Ureter (tissue), 1 donor: ENCODE measurements around the gene SLC9A3. TPM values are rescaled to one million over a fixed set of nuclear protein-coding genes. Genes with fewer than 3 reads are reported as not detected.
"Not testable (repeated sequence)": the region's sequence is repeated elsewhere in the genome, so short reads cannot be mapped to it uniquely, and the experiment has no call there.

ENCODE experiments used
- DNase-seq: peaks from one replicate; pipeline ENCODE4 v3.0.0-alpha.2; 2020; ENCODE audit warnings: low spot score
- total RNA-seq: library from RNA; stranded (reverse); gene quantifications from one replicate; pipeline ENCODE4 v1.2.4, GENCODE V29; 2023
- donor health status: DM: yes; HTN: yes; CAD: no.

Gene SLC9A3
- total RNA-seq, 1 donor from 2014 or later, result 1.1 TPM

GRCh38 chr5:490116-491106 lies 33.8 kb downstream of the SLC9A3 start:
- no peak for DNase-seq

- no peak for DNase-seq
These were observed 34.6 kb downstream of the SLC9A3 start for GRCh38 chr5:489689-490080.

- no peak for DNase-seq
These were observed 35.2 kb downstream of the SLC9A3 start for GRCh38 chr5:488744-489688.

- no peak for DNase-seq
These were observed 36.0 kb downstream of the SLC9A3 start for GRCh38 chr5:488241-488640.

- DNase-seq, result not testable (repeated sequence)
These were observed 37.7 kb downstream of the SLC9A3 start for GRCh38 chr5:486597-486996.

DNA sequence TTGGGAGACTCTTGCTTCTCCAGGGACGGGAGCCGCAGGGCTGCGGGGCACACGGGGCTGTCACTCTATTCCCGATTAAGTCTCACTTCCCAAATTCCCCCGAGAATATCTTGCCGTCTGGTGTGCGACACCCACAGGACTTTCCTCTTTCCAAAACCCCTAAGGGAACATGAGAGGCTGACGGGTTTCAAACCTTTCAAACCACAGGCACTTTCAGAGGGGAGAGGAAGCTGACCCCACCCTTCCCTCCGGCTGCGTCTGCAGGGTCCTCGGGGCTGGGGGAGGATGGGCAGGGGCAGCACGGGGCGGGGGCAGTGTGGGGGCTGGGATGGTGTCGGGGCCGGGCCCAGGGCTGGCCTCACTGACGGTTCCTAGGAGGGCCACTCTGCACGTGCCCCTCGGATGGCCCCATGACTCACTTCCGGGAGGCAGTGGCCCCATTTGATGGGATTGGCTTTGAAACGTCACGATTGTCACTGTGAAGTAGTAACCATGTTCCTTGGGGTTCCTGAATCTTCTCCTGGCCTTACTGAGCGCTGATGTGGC lies 38.2 kb downstream of the SLC9A3 start:
- no peak for DNase-seq

DNA sequence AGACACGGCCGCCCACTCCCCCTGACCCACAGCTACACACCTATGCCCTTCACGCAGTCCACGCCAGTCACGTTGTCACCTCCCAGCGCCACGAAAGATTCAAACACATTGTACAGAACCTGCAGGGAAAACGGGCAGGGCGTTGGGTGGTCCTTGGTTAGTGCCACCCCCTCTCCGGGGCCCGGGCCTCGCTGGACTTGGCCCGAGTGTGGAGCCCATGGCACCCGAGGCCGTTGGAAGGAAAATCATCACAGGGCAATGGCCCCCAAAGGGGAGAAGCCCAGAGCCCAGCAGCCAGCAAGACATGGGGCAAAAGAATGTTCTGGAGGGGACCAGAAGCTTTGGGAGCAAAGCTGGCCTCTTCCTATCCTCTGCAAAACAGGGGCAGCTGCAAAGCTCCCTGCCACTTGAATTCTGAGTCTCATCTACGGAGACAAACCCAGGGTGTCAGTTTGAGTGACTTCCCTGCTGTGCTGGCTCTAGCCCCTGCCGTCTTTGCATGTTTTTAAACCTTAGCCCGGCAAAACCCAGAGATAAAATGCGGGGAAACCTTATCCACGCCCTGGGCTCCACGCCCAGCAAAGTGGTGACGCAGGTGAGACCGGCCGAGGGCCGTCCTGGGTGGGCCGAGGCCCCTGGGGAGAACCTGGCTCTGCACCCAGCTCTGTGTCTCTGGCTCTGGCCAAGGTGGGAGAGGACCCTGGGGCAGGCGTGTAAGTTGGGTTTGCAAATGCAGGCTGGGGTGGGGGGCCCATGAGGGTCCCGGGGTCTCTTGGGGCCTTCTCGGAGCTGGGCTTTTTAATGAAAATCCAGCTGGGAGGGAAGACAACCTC lies 38.9 kb downstream of the SLC9A3 start:
- no peak for DNase-seq

DNA sequence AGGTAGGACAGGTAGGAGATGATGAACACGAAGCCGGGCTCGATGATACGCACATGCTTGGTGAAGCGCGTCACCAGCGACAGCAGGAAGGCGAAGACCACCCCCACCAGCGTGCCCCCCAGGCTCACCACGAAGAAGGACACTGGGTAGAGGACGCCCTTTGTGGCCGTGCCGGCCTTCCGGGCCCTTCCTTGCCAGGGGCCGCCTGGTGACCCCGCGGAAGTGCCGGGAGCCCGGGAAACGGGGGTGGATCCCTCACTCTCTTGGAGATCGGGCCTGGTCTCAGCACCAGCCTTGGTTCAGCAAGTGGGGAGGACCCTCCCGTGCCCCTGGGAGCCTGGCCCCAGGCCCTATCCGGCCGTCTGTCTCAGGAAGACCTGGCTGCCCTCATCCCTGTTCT lies 39.7 kb downstream of the SLC9A3 start:
- no peak for DNase-seq

DNA sequence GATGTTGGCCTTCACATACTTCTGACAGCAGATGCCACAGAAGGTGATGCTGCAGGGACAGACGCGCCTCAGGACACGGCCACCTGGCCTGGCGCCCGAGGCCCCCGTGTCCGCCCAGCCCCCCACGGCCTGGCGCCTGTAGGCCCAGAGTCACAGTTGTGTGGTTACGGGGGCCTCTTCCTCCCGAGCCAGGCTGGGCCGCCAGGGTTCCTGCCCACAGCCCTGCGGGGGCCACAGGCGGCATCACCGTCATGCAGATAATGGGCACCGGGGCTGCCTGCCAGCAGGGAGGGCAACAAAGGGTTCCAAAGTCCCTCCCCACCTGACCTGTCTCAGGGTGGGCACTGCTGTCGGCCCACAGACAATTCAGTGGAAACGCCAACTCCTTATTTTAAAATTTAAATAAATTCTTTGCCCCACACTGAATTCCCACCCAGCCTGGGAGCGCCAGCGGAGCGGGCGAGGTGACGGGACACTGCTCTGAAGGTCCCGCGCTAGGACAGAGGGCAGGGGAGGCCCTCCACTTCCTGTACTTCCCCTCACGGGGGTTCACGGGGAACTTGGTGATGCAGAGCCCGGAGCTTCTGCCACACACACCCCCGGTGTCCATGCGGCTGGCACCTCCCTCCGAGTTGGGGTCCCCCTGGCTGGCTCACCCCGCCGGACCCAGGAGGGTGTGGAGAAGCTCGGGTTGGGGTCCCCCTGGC lies 40.7 kb downstream of the SLC9A3 start:
- no peak for DNase-seq

- no peak for DNase-seq
These were observed 41.2 kb downstream of the SLC9A3 start for GRCh38 chr5:483011-483410.

DNA sequence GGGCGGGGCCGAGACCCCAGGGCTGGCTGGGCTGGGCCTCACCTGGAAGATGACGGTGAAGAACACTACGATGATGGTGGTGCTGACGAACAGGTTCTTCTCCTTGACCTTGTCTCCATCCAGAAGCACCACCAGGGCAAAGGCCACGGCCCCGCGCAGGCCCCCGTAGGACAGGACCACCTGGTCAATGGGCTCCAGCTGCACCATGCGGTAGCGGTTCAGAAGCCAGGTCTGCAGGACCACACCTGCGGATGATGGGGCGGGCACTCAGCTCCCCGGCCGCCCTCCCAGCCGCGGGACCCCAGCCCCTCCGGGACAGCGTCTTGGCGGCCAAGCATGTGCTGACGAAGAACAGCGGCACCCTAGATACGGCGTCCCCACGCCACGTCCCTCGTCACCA lies 41.7 kb downstream of the SLC9A3 start:
- no peak for DNase-seq

GRCh38 chr5:482021-482420 lies 42.2 kb downstream of the SLC9A3 start:
- DNase-seq, result no peak

DNA sequence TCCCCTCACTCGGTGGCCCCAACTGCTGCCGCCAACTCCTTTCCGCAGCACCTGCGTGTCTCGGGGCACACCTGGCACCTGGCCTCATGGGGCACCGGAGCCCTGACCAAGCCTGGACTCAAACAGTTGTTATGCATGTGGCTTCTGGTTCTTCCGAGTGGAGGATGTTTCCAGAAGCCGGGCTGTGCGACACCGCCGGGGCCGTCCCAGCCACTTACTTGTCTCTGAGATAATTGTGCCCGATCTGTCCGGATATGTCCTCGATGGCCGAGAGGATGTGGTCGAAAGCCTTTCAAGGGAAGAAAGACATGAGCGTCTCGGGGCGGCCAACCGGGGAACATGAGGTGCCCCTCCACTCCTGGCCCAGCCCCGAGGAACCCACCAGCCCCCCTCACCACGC lies 42.9 kb downstream of the SLC9A3 start:
- DNase-seq, result no peak

- DNase-seq, result no peak
These were observed 44.5 kb downstream of the SLC9A3 start for GRCh38 chr5:479566-480319.

GRCh38 chr5:478982-479535 lies 45.2 kb downstream of the SLC9A3 start:
- no peak for DNase-seq

DNA sequence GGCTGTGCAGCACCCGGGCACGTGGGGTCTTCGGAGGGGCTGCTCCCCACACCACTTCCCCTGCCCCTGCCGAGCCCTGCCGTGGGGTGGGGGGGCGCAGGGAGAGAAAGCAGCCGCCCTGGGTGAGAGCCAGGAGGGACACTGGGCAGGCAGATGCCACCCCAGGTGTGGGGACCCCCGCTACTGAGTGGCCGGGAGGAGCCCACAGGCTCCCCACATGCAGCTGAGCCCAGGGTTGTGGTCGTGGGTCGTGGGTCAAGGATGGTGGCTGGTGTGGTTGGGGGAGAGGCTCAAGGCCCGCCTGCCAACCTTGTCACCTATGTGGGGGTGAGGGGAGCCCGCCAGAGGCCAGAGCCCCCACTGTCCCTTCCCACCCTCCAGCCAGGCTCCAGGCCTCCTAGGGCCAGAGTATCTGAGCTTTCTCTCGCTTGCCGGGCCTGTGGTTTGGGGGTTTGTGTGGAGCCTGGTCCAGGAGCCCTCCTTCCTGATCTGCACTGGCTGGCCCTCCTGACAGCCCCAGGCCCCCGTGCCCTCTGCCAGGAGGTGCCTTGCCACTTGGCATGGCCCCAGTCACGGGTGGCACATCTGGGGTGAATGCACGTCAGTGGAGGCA lies 45.8 kb downstream of the SLC9A3 start:
- no peak for DNase-seq

- no peak for DNase-seq
These were observed 46.4 kb downstream of the SLC9A3 start for GRCh38 chr5:477871-478270.

- DNase-seq, result no peak
These were observed 47.0 kb downstream of the SLC9A3 start for GRCh38 chr5:477247-477646.

DNA sequence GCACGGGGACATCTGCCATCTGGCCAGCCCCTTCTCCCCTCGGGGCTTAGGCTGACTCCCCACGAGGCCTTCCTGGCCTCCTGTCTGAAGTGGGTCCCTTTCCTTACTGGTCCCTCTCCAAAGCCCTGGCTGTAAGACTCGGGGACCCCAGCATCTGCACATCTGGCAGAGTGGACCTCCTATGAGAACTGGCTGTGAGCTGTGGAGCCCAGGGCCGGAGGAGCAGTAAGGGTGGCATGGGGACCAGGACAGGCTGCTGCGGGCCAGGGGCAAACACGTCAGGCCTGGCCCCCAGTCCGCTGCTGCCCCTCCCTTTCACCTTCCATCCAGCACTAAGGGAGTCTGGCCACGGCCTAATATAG lies 47.5 kb downstream of the SLC9A3 start:
- no peak for DNase-seq
